ENCODE data around the gene ACAP1.
"Not testable (repeated sequence)": the region's sequence is repeated elsewhere in the genome, so short reads cannot be mapped to it uniquely, and the experiment has no call there.

Gene ACAP1

DNA sequence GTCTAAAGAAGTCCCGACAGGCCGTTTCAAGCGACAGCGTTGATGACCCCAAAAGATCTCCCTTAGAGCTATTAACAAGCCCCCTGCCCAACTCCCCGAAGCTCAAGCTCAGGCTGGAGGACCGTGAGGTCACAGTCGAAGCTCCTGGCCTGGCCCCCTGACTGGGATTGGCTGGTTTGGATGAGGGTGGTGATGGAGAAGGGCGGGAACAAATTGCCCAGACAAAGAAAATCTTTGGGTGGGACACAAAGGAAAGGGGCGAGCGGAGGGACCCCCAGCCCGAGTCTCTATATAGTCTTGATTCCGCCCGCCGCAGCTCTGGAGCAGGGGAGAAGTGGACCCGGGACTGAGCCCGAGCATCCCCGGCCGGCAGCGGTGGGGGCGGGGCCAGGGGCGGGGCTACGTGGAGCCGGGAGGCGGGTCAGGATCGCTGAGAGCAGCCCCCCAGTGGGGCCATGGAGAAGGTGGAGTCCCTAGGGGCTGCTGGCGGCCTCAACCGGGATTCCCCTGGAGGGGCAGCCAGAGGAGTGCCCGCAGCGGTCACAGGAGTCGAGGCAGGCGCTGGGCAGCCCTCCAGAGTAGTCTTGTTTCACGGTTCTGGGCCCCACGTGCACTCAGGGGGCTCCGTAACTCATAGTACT is 6.2 kb upstream of the ACAP1 start:
- peak; percentile 91 for DNase-seq (ENCODE audit: low spot score)

GRCh38 chr17:7330638-7331015 is 5.7 kb upstream of the ACAP1 start:
- no peak for DNase-seq (ENCODE audit: low spot score)

DNA sequence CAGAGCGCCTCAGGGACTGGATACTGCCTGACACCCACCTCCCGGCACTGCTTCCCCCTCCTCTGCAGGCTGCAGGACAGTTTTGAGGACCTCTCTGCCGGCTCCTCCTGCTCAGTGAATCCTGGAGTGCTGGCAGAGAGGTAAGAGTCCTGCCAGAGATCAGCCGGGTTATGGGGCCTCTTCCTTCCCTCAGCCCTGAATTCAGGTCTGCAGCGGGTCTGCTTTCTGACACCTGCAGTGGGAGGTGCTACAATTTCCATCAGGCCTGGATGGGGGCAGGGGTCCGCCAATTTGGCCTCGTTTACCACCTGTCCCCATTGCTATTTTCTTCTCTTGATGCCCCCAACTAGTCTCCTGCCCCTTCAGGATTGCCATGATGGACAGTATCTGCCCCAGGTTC is 4.2 kb upstream of the ACAP1 start:
- DNase-seq (ENCODE audit: low spot score) = no peak

GRCh38 chr17:7332600-7333069 is 3.7 kb upstream of the ACAP1 start:
- DNase-seq (ENCODE audit: low spot score) = not testable (repeated sequence)

GRCh38 chr17:7334938-7335538 is 1.3 kb upstream of the ACAP1 start:
- DNase-seq (ENCODE audit: low spot score) = no peak

DNA sequence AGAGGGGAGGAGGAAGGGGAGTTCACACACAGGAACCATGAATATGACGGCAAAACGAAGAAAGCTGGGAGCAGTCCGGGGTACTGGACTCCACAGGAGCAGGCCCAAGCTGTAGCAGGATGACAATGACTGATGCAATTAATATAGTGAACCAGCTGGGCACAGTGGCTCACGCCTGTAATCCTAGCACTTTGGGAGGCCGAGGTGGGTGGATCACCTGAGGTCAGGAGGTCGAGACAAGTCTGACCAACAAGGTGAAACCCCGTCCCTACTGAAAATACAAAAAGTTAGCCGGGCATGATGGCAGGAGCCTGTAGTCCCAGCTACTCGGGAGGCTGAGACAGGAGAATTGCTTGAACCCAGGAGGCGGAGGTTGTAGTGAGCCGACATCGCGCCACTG is 564 bp upstream of the ACAP1 start:
- DNase-seq (ENCODE audit: low spot score) = not testable (repeated sequence)

DNA sequence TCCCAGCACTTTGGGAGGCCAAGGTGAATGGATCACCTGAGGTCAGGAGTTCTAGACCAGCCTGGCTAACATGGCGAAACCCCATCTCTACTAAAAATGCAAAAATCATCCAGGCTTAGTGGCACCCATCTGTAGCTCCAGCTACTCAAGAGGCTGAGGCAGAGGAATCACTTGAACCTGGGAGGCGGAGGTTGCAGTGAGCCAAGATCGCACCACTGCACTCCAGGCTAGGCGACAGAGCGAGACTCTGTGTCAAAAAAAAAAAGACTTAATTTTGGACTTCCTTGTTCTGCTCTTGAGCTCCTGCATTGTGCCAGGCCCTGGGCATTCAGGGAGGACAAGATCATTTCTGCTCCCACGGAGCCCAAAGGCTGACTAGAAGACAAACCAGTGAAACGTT is 1.3 kb downstream of the ACAP1 start:
- not testable (repeated sequence) for DNase-seq (ENCODE audit: low spot score)

GRCh38 chr17:7340179-7340578 is 3.9 kb downstream of the ACAP1 start:
- peak; percentile 27 for DNase-seq (ENCODE audit: low spot score)

DNA sequence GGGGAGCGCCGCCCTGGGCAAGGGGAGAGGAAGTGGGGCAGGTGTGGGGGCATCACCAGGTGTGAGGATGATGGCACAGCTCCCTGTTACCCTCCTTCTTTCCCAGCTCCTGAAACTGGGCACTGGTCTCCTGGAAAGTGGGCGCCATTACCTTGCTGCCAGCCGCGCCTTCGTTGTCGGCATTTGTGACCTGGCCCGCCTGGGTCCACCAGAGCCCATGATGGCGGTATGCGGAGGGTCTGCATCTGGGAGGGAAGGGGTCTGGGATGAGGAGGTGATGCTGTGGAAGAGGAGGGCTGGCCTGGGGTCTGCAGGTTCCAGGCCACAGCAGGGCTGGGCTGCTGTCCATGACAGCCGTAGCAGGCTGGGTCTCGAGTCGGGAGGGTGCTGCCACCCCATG is 5.5 kb downstream of the ACAP1 start:
- DNase-seq (ENCODE audit: low spot score) = no peak

GRCh38 chr17:7343250-7343649 is 6.9 kb downstream of the ACAP1 start:
- DNase-seq (ENCODE audit: low spot score) = no peak

- DNase-seq (ENCODE audit: low spot score) = no peak
These were observed 10.7 kb downstream of the ACAP1 start for GRCh38 chr17:7346761-7347614.

- no peak for DNase-seq (ENCODE audit: low spot score)
These were observed 11.5 kb downstream of the ACAP1 start for GRCh38 chr17:7347630-7348477.

GRCh38 chr17:7348478-7349242 is 12.3 kb downstream of the ACAP1 start:
- peak; percentile 27 for DNase-seq (ENCODE audit: low spot score)

GRCh38 chr17:7351665-7352502 is 15.6 kb downstream of the ACAP1 start, which contains the start of gene KCTD11:
Gene KCTD11, plus strand, starts transcription at chr17:7352162.
- peak; percentile 96 for DNase-seq (ENCODE audit: low spot score)

GRCh38 chr17:7352503-7352889 is 16.2 kb downstream of the ACAP1 start:
- no peak for DNase-seq (ENCODE audit: low spot score)

GRCh38 chr17:7352910-7353635 is 16.7 kb downstream of the ACAP1 start:
- no peak for DNase-seq (ENCODE audit: low spot score)

DNA sequence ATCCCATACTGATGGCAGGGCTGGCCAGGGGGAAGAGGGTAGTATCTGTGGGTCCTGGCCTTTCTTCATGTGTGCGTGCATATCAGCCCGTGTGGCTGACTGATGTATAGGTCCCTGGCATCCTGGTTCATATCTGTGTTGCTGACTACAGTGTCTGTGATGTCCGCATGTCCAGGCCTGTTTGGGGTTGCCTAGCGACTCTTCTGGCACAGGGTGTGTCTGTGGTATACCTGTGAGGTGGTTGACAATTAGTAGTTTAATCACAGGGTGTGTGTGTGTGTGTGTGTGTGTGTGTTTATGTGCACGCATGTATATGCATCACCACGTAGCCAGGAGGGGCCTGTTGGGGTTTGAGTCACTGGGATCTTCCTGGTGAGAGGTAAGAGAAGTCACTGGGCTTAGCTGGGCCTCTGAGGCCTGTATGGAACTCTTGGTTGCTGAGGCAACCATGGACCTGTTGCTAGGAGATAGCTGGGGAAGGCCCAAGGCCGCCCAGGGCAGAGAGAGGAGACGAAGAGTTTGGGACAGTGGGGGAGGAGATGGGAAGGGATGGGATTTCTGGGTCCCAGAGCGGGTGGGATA is 18.0 kb downstream of the ACAP1 start:
- DNase-seq (ENCODE audit: low spot score) = peak; percentile 17

- peak; percentile 32 for DNase-seq (ENCODE audit: low spot score)
These were observed 18.7 kb downstream of the ACAP1 start, which contains the start of gene TMEM95 for GRCh38 chr17:7355053-7355452. Gene TMEM95, plus strand, starts transcription at chr17:7355156. Its CDS starts 49 bp downstream, at chr17:7355205.

- no peak for DNase-seq (ENCODE audit: low spot score)
These were observed 19.2 kb downstream of the ACAP1 start for GRCh38 chr17:7355573-7355972.

Data from AG08395 (cell line).